Type B pancreatic cell (in vitro differentiated cells): ENCODE measurements around the gene VWA5A. TPM values are rescaled to one million over a fixed set of nuclear protein-coding genes. Genes with fewer than 3 reads are reported as not detected.

Experiments used
- DNase-seq: peaks from one replicate; pipeline ENCODE4 v3.0.0; 2021; ENCODE audit warnings: mixed read lengths; ENCODE audit not compliant: unreplicated experiment; ENCODE audit errors: extremely low spot score
- H3K27ac Mint-ChIP-seq: 2 replicates; pipeline ENCODE4 v1.8.0; 2021; ENCODE audit warnings: mild to moderate bottlenecking, mixed read lengths
- H3K27me3 Mint-ChIP-seq: 2 replicates; pipeline ENCODE4 v1.8.0; 2021; ENCODE audit warnings: mixed read lengths
- H3K36me3 Mint-ChIP-seq: 2 replicates; pipeline ENCODE4 v1.8.0; 2021; ENCODE audit warnings: mixed read lengths
- H3K4me1 Mint-ChIP-seq: one replicate; pipeline ENCODE4 v1.8.0; 2021; ENCODE audit warnings: mixed read lengths; ENCODE audit not compliant: unreplicated experiment
- H3K4me3 Mint-ChIP-seq: 2 replicates; pipeline ENCODE4 v1.8.0; 2021; ENCODE audit warnings: mild to moderate bottlenecking, mixed read lengths
- H3K9me3 Mint-ChIP-seq: 2 replicates; pipeline ENCODE4 v1.8.0; 2021; ENCODE audit warnings: mixed read lengths
- CTCF ChIP-seq: fragments of 200-600 bp; sonication (generic); conservative IDR thresholded peaks from 2 replicates; pipeline ENCODE4 v1.5.0; 2021; ENCODE audit warnings: antibody characterized with exemption, mild to moderate bottlenecking
- total RNA-seq: library from RNA; stranded (reverse); gene quantifications from 2 replicates; pipeline ENCODE4 v1.2.1, GENCODE V29; 2021; ENCODE audit warnings: low replicate concordance

Gene VWA5A
- total RNA-seq, 1 donor from 2014 or later, result 29.7 TPM

DNA sequence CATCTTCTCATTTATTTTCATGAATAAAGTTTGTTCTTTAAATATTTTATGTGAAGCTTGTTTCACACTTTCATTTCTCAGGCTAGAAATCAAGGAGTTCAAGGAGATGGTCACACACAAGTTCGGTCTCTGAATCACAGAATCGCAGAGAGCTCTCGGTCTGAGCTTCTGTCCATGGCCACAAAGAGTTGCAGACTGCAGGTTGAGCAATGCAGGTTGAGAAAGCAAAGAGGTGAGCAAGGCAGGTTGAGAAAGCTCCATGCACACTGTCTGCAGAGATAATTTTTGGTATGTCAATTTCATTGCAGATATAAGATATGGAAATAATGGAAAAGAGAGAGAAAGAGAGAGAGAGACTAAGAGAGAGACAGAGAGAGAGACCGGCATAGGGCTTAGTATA, 32.9 kb upstream of the VWA5A start:
- no peaks in the 10 kb centered on the region for H3K9me3 Mint-ChIP-seq
- H3K27me3 Mint-ChIP-seq, result peaks cover 12% of the 10 kb centered on the region
- no peak overlapping the region for H3K4me3 Mint-ChIP-seq
- no peaks in the 10 kb centered on the region for H3K36me3 Mint-ChIP-seq
- peaks cover 11% of the 10 kb centered on the region for H3K4me1 Mint-ChIP-seq
- no peak overlapping the region for H3K27ac Mint-ChIP-seq
- no peak for TF ChIP-seq CTCF
- DNase-seq, result no peak

- Mint-ChIP-seq H3K36me3 (no peaks in the 10 kb centered on the region), H3K4me3 (peak overlapping the region; percentile 1), H3K4me1 (peaks cover 11% of the 10 kb centered on the region), H3K9me3 (no peaks in the 10 kb centered on the region), H3K27ac (peak overlapping the region; percentile 50), H3K27me3 (peaks cover 11% of the 10 kb centered on the region)
- no peak for TF ChIP-seq CTCF
- no peak for DNase-seq
These were observed 29.7 kb upstream of the VWA5A start for GRCh38 chr11:124085583-124085982.

DNA sequence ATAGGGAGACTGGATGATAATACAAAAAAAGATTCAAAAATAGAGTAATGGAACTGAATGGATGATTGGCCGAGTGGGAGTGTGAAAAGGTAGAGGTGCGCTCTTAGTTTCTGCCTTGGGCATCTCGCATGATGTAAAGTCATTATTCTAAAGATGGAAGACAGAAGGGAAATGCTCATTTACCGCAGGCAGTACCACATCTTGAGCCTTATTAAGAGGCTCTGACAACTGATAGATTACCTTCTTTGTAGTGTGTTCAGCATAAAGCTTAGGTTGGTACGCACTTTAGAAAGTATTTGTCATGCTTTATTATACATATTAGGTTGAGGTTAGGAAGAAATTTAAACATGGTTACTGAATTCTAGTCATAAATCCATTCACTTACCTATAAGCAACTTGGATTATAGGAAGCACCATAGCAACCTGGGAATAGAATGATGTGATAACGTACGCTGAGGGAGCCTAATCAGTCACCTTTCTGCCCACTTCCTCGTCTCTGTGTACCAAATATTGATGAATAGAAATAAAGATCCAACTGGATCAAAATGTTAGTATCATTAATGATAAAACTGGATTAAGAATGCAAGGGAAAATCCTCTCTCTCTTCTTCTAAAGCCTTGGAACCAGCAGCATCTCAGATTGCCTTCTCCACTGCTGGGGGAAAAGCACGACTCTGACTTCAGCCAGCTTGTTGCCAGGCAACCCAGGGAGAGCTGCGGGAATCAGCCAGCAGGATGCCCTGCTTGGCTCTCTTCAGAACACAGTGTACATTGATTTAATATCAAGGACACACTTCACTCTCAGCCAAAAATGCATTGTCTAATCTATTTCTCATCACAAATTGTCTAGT, 29.0 kb upstream of the VWA5A start:
- Mint-ChIP-seq H3K4me1 (peaks cover 11% of the 10 kb centered on the region), H3K4me3 (peak overlapping the region; percentile 1), H3K27ac (peak overlapping the region; percentile 50), H3K9me3 (no peaks in the 10 kb centered on the region), H3K27me3 (peaks cover 11% of the 10 kb centered on the region), H3K36me3 (no peaks in the 10 kb centered on the region)
- no peak for DNase-seq
- TF ChIP-seq CTCF, result peak; percentile 37

DNA sequence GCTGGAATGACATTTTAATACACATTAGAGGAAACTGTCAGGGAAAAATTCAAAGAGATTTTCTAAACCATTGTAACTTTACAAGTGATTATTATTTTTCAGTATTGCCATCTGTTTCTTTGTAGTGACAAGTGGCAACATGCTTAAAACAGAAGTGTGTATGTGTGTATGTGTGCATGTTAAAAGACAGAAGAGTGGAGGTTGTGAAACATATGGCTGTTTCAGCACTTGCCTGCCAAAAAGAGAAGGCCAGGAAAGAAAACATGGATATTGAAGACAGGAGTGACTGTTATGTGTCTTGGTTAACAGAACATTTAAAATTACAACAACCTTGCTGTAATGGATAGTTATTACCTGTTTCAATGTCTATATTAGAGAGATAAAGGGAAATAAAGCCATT, 24.3 kb upstream of the VWA5A start:
- Mint-ChIP-seq H3K4me3 (no peak overlapping the region), H3K4me1 (peaks cover 6% of the 10 kb centered on the region), H3K27me3 (peaks cover 7% of the 10 kb centered on the region), H3K36me3 (no peaks in the 10 kb centered on the region), H3K9me3 (no peaks in the 10 kb centered on the region), H3K27ac (no peak overlapping the region)
- no peak for TF ChIP-seq CTCF
- no peak for DNase-seq

DNA sequence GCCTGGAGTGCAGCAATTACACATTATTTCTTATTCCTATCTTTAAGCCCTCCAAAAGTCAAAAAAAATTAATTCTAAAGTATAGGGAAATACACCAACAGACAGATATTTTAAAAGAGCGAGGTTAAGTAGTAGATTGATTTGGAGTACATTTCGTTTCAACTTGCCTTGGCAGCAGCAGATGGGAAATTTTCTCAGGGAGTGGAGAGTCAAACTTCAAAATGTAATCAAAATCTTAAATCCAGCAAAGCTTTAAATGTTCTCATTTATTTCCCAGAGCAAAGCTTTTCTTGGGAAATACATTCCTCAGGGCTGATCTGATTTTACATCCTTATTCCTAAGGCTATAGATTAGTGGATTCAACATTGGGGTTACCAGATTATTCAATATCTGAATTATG, 21.9 kb upstream of the VWA5A start:
- H3K27me3 Mint-ChIP-seq, result peaks cover 2% of the 10 kb centered on the region
- H3K27ac Mint-ChIP-seq, result no peak overlapping the region
- H3K4me1 Mint-ChIP-seq, result no peaks in the 10 kb centered on the region
- H3K9me3 Mint-ChIP-seq, result no peaks in the 10 kb centered on the region
- no peaks in the 10 kb centered on the region for H3K36me3 Mint-ChIP-seq
- no peak for DNase-seq
- H3K4me3 Mint-ChIP-seq, result no peak overlapping the region
- no peak for TF ChIP-seq CTCF
